Astrocyte (in vitro differentiated cells and primary cell): Measurements from ENCODE around the gene RAB26. TPM values are rescaled to one million over a fixed set of nuclear protein-coding genes. Genes with fewer than 3 reads are reported as not detected.

Experiments used
- DNase-seq: peaks from one replicate; pipeline ENCODE4 v3.0.0-alpha.2; 2010; ENCODE audit warnings: low read depth
- FAIRE-seq: peaks from 2 replicates; lab custom pipeline; 2011; peaks lifted over from hg19 to GRCh38; lab: Jason Lieb, UNC
- H2AFZ ChIP-seq: 2 replicates; pipeline ENCODE4 v1.6.0; 2012; ENCODE audit warnings: low read depth, low read length, inconsistent platforms
- H3K27ac ChIP-seq: 2 replicates; pipeline ENCODE4 v1.5.1; 2011; ENCODE audit warnings: low read depth, low read length, inconsistent platforms
- H3K27me3 ChIP-seq: 2 replicates; pipeline ENCODE4 v1.6.0; 2011; ENCODE audit warnings: low read length, inconsistent platforms; ENCODE audit not compliant: insufficient read depth
- H3K36me3 ChIP-seq: 2 replicates; pipeline ENCODE4 v1.5.1; 2011; ENCODE audit warnings: low read length, inconsistent platforms; ENCODE audit not compliant: insufficient read depth
- H3K4me1 ChIP-seq: 2 replicates; pipeline ENCODE4 v1.5.1; 2011; ENCODE audit warnings: low read length, inconsistent platforms; ENCODE audit not compliant: insufficient read depth
- H3K4me2 ChIP-seq: 2 replicates; pipeline ENCODE4 v1.6.0; 2012; ENCODE audit warnings: low read length, inconsistent platforms
- H3K4me3 ChIP-seq: 2 replicates; pipeline ENCODE4 v1.5.1; 2011; ENCODE audit warnings: low read depth, mild to moderate bottlenecking, low read length, inconsistent platforms; ENCODE audit not compliant: insufficient read depth
- H3K79me2 ChIP-seq: 2 replicates; pipeline ENCODE4 v1.6.0; 2012; ENCODE audit warnings: mild to moderate bottlenecking, low read length, inconsistent platforms; ENCODE audit not compliant: insufficient read depth
- H3K9ac ChIP-seq: 2 replicates; pipeline ENCODE4 v1.6.0; 2012; ENCODE audit warnings: mild to moderate bottlenecking, low read length, inconsistent platforms
- H3K9me3 ChIP-seq: 2 replicates; pipeline ENCODE4 v1.5.1; 2012; ENCODE audit warnings: low read depth, mild to moderate bottlenecking, low read length, inconsistent platforms; ENCODE audit not compliant: insufficient read depth
- H4K20me1 ChIP-seq: 2 replicates; pipeline ENCODE4 v1.6.0; 2012; ENCODE audit warnings: low read length, inconsistent platforms; ENCODE audit not compliant: insufficient read depth
- H3K27ac Mint-ChIP-seq: one replicate; pipeline ENCODE4 v1.8.0; 2021; ENCODE audit warnings: mild to moderate bottlenecking, mixed read lengths; ENCODE audit not compliant: unreplicated experiment
- H3K27me3 Mint-ChIP-seq: one replicate; pipeline ENCODE4 v1.8.0; 2021; ENCODE audit warnings: low read depth, mixed read lengths; ENCODE audit not compliant: unreplicated experiment
- H3K36me3 Mint-ChIP-seq: one replicate; pipeline ENCODE4 v1.8.0; 2021; ENCODE audit warnings: low read depth, mixed read lengths; ENCODE audit not compliant: unreplicated experiment
- H3K4me1 Mint-ChIP-seq: one replicate; pipeline ENCODE4 v1.8.0; 2021; ENCODE audit warnings: low read depth, mixed read lengths; ENCODE audit not compliant: unreplicated experiment
- H3K4me3 Mint-ChIP-seq: one replicate; pipeline ENCODE4 v1.8.0; 2021; ENCODE audit warnings: mild to moderate bottlenecking, moderate library complexity, mixed read lengths; ENCODE audit not compliant: unreplicated experiment
- H3K9me3 Mint-ChIP-seq: one replicate; pipeline ENCODE4 v1.8.0; 2021; ENCODE audit warnings: mild to moderate bottlenecking, mixed read lengths; ENCODE audit not compliant: unreplicated experiment
- CTCF ChIP-seq: IDR thresholded peaks from 2 replicates; pipeline ENCODE4 v1.5.1; 2011; ENCODE audit warnings: low read depth, mild to moderate bottlenecking, inconsistent platforms, low read length, moderate library complexity; ENCODE audit not compliant: insufficient read depth
- EZH2 ChIP-seq: IDR thresholded peaks from 2 replicates; pipeline ENCODE4 v1.6.1; 2012; ENCODE audit warnings: mild to moderate bottlenecking, low read length, inconsistent platforms; ENCODE audit not compliant: insufficient read depth
- total RNA-seq: library from RNA; stranded (reverse); gene quantifications from 2 replicates; pipeline ENCODE4 v1.2.1, GENCODE V29; 2021

Gene RAB26
- total RNA-seq, 1 donor from 2014 or later = 1.4 TPM

GRCh38 chr16:2190659-2191445 lies 42.4 kb downstream of the RAB26 start:
- Histone ChIP-seq H3K9ac (no peak overlapping the region), H3K79me2 (no peaks in the 10 kb centered on the region), H4K20me1 (peaks cover 11% of the 10 kb centered on the region), H3K27me3 (peaks cover 6% of the 10 kb centered on the region), H3K36me3 (no peaks in the 10 kb centered on the region), H2AFZ (no peak overlapping the region), H3K27ac (no peak overlapping the region), H3K4me2 (no peak overlapping the region), H3K9me3 (no peaks in the 10 kb centered on the region), H3K4me1 (no peaks in the 10 kb centered on the region), H3K4me3 (no peak overlapping the region)
- Mint-ChIP-seq H3K27me3 (peaks cover 22% of the 10 kb centered on the region), H3K4me3 (no peak overlapping the region), H3K27ac (no peak overlapping the region), H3K4me1 (no peaks in the 10 kb centered on the region), H3K9me3 (no peaks in the 10 kb centered on the region), H3K36me3 (peaks cover 3% of the 10 kb centered on the region)
- TF ChIP-seq CTCF (no peak), EZH2 (no peak)
- DNase-seq (no peak), FAIRE-seq (no peak)

- FAIRE-seq = no peak
- H3K9me3 ChIP-seq = no peaks in the 10 kb centered on the region
- no peak overlapping the region for H3K27ac ChIP-seq
- peaks cover 11% of the 10 kb centered on the region for H4K20me1 ChIP-seq
- no peaks in the 10 kb centered on the region for H3K4me1 ChIP-seq
- H3K79me2 ChIP-seq = no peaks in the 10 kb centered on the region
- no peaks in the 10 kb centered on the region for H3K4me1 Mint-ChIP-seq
- TF ChIP-seq CTCF (no peak), EZH2 (no peak)
- H3K36me3 ChIP-seq = no peaks in the 10 kb centered on the region
- H3K4me3 Mint-ChIP-seq = no peak overlapping the region
- no peak overlapping the region for H2AFZ ChIP-seq
- peaks cover 6% of the 10 kb centered on the region for H3K27me3 ChIP-seq
- DNase-seq = no peak
- H3K4me3 ChIP-seq = no peak overlapping the region
- H3K27ac Mint-ChIP-seq = no peak overlapping the region
- H3K9me3 Mint-ChIP-seq = no peaks in the 10 kb centered on the region
- H3K27me3 Mint-ChIP-seq = peaks cover 21% of the 10 kb centered on the region
- H3K9ac ChIP-seq = no peak overlapping the region
- H3K36me3 Mint-ChIP-seq = peaks cover 3% of the 10 kb centered on the region
- H3K4me2 ChIP-seq = no peak overlapping the region
These were observed 43.0 kb downstream of the RAB26 start for GRCh38 chr16:2191446-2191706.

GRCh38 chr16:2194166-2194834 lies 45.9 kb downstream of the RAB26 start:
- Histone ChIP-seq H3K79me2 (no peaks in the 10 kb centered on the region), H3K9ac (no peak overlapping the region), H4K20me1 (peaks cover 11% of the 10 kb centered on the region), H3K4me1 (no peaks in the 10 kb centered on the region), H2AFZ (no peak overlapping the region), H3K4me2 (no peak overlapping the region), H3K36me3 (no peaks in the 10 kb centered on the region), H3K9me3 (no peaks in the 10 kb centered on the region), H3K27ac (no peak overlapping the region), H3K4me3 (no peak overlapping the region), H3K27me3 (peaks cover 26% of the 10 kb centered on the region)
- FAIRE-seq (no peak), DNase-seq (no peak)
- H3K9me3 Mint-ChIP-seq = no peaks in the 10 kb centered on the region
- H3K36me3 Mint-ChIP-seq = peaks cover 3% of the 10 kb centered on the region
- TF ChIP-seq EZH2 (no peak), CTCF (no peak)
- H3K27me3 Mint-ChIP-seq = peaks cover 37% of the 10 kb centered on the region
- no peaks in the 10 kb centered on the region for H3K4me1 Mint-ChIP-seq
- H3K27ac Mint-ChIP-seq = no peak overlapping the region
- H3K4me3 Mint-ChIP-seq = no peak overlapping the region
